Body of pancreas (tissue), 4 donors: ENCODE measurements around the gene CIROP.

Experiments used
- CTCF ChIP-seq, 7 experiments: fragments of 450-650 bp in 4 of 7; fragments of 200-600 bp in 3 of 7; sonication (generic) in 3 of 7; IDR thresholded peaks; one replicate each; pipeline ENCODE4 v1.5.1; 2016 to 2019; ENCODE audit warnings: antibody characterized with exemption in 7 of 7
- POLR2A ChIP-seq, 3 donors: fragments of 450-650 bp; IDR thresholded peaks; one replicate each; pipeline ENCODE4 v1.6.1; 2016; ENCODE audit warnings: antibody characterized with exemption in 3 of 3, mild to moderate bottlenecking in 2 of 3

- TF ChIP-seq CTCF (IDR thresholded peaks at IDR 0.05) (no peak), POLR2A (IDR thresholded peaks at IDR 0.05) (no peak)
Measured at GRCh38 chr14:23136566-23137133, 31.9 kb upstream of the CIROP start.
